Neuronal stem cell (in vitro differentiated cells): Measurements from ENCODE around the gene MAGI1.

Experiments
- DNase-seq: peaks from one replicate; pipeline ENCODE4 v3.0.0-alpha.2; 2013; ENCODE audit warnings: low spot score
- H2AFZ ChIP-seq: one replicate; pipeline ENCODE4 v1.6.1; 2013; ENCODE audit warnings: mild to moderate bottlenecking, low read length, inconsistent platforms
- H2AK5ac ChIP-seq: 2 replicates; pipeline ENCODE4 v1.6.1; 2013; ENCODE audit warnings: low read depth, mild to moderate bottlenecking, inconsistent platforms, low read length, moderate library complexity, mixed read lengths
- H2BK120ac ChIP-seq: 2 replicates; pipeline ENCODE4 v1.6.1; 2013; ENCODE audit warnings: low read depth, mild to moderate bottlenecking, inconsistent platforms, low read length, moderate library complexity, mixed read lengths
- H2BK12ac ChIP-seq: one replicate; pipeline ENCODE4 v1.6.1; 2013; ENCODE audit warnings: low read length, inconsistent platforms
- H2BK15ac ChIP-seq: 2 replicates; pipeline ENCODE4 v1.6.1; 2013; ENCODE audit warnings: mild to moderate bottlenecking, low read length, inconsistent platforms, mixed read lengths
- H2BK5ac ChIP-seq: one replicate; pipeline ENCODE4 v1.6.1; 2013; ENCODE audit warnings: inconsistent platforms, mild to moderate bottlenecking, low read length, moderate library complexity
- H3K14ac ChIP-seq: one replicate; pipeline ENCODE4 v1.6.1; 2013; ENCODE audit warnings: low read length, inconsistent platforms
- H3K18ac ChIP-seq: 2 replicates; pipeline ENCODE4 v1.6.1; 2013; ENCODE audit warnings: low read length, inconsistent platforms
- H3K23ac ChIP-seq: 2 replicates; pipeline ENCODE4 v1.6.1; 2013; ENCODE audit warnings: low read depth, mild to moderate bottlenecking, mixed read lengths, low read length, inconsistent platforms; ENCODE audit not compliant: poor library complexity
- H3K27ac ChIP-seq: replicated peaks from 3 replicates; pipeline ENCODE4 v1.5.1; 2013; ENCODE audit warnings: low read length, inconsistent platforms
- H3K27me3 ChIP-seq, 3 experiments: 2 replicates each; pipeline ENCODE4 v1.6.1; 2013; ENCODE audit warnings: low read length in 3 of 3, mild to moderate bottlenecking in 2 of 3, inconsistent platforms in 1 of 3, low read depth in 1 of 3, mixed read lengths in 1 of 3, moderate library complexity in 1 of 3; ENCODE audit not compliant: control insufficient read depth in 3 of 3, insufficient read depth in 3 of 3
- H3K36me3 ChIP-seq, 2 donors: replicated peaks in 1 of 2; 2 replicates each; pipeline ENCODE4 v1.6.1; 2013; ENCODE audit warnings: low read length in 2 of 2; ENCODE audit not compliant: control insufficient read depth in 2 of 2, insufficient read depth in 2 of 2
- H3K4ac ChIP-seq: 2 replicates; pipeline ENCODE4 v1.6.1; 2013; ENCODE audit warnings: inconsistent platforms, mild to moderate bottlenecking, low read length, moderate library complexity
- H3K4me1 ChIP-seq, 2 donors: 1 replicate in 1 of 2; 2 replicates in 1 of 2; pipeline ENCODE4 v1.6.1; 2013; ENCODE audit warnings: low read length in 2 of 2, low read depth in 1 of 2; ENCODE audit not compliant: control insufficient read depth in 2 of 2, insufficient read depth in 1 of 2
- H3K4me2 ChIP-seq: one replicate; pipeline ENCODE4 v1.6.1; 2013; ENCODE audit warnings: mild to moderate bottlenecking, low read length, inconsistent platforms; ENCODE audit not compliant: insufficient read depth, poor library complexity, severe bottlenecking
- H3K4me3 ChIP-seq, 2 donors: 2 replicates each; pipeline ENCODE4 v1.5.1; 2013; ENCODE audit warnings: low read length in 2 of 2, mild to moderate bottlenecking in 2 of 2, inconsistent platforms in 1 of 2, moderate library complexity in 1 of 2
- H3K79me1 ChIP-seq: one replicate; pipeline ENCODE4 v1.6.1; 2013; ENCODE audit warnings: low read depth, mild to moderate bottlenecking, inconsistent platforms, low read length, moderate library complexity
- H3K9ac ChIP-seq: one replicate; pipeline ENCODE4 v1.6.1; 2013; ENCODE audit warnings: mild to moderate bottlenecking, low read depth, low read length, inconsistent platforms; ENCODE audit not compliant: poor library complexity
- H3K9me3 ChIP-seq, 2 donors: replicated peaks in 1 of 2; 2 replicates each; pipeline versions ENCODE3 to v1.6.1; 2013; ENCODE audit warnings: low read length in 2 of 2, mild to moderate bottlenecking in 2 of 2, inconsistent platforms in 1 of 2, low read depth in 1 of 2, mixed read lengths in 1 of 2, moderate library complexity in 1 of 2; ENCODE audit not compliant: control insufficient read depth in 2 of 2, insufficient read depth in 1 of 2
- H4K8ac ChIP-seq: one replicate; pipeline ENCODE4 v1.6.1; 2013; ENCODE audit warnings: low read depth, mild to moderate bottlenecking, inconsistent platforms, low read length, moderate library complexity
- H4K91ac ChIP-seq: one replicate; pipeline ENCODE4 v1.6.1; 2013; ENCODE audit warnings: low read length, low read depth, mild to moderate bottlenecking, inconsistent platforms; ENCODE audit not compliant: poor library complexity
- WGBS, 2 donors: extraction: QIAGEN DNeasy Blood & Tissue Kit; methylation state at CpG; one replicate each; pipeline ENCODE4 v1.1.7; 2013; ENCODE audit warnings: missing lambda C conversion rate in 2 of 2, mixed read lengths in 1 of 2; ENCODE audit not compliant: insufficient read length in 2 of 2, insufficient replicate concordance in 1 of 2; ENCODE audit errors: extremely low coverage in 2 of 2; 5-methylcytosine and 5-hydroxymethylcytosine counted together

Gene MAGI1

DNA sequence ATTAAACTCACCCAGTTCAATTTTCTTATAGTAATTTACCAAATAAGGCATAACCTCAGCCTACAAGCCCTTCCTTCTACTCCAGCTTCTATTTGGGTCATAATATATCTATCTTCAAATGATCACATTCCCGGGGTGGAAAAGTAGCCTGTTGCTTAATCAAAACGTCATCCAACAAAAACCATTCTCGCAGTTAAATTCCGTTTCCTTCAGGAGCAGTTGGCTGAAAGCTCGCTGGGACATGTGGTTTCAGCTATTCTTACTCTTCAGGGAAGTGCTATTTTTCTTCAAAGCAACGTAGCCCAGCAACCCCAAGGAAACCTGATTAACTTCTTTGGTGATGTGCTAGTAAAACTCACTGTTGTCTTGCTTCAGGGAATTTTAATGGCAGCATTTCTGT, 59.6 kb downstream of the MAGI1 start:
- no peak overlapping the region for H3K9ac ChIP-seq
- H3K4me1 ChIP-seq, result peaks cover 2 to 4% of the 10 kb centered on the region in 2 donors
- no peak overlapping the region for H3K27ac ChIP-seq
- H3K4me3 ChIP-seq, result no peak overlapping the region
- H2BK5ac ChIP-seq, result no peak overlapping the region
- no peak overlapping the region for H3K14ac ChIP-seq
- peaks cover 3 to 4% of the 10 kb centered on the region in 2 donors for H3K9me3 ChIP-seq
- H2BK12ac ChIP-seq, result no peak overlapping the region
- DNase-seq, result no peak
- H2AK5ac ChIP-seq, result no peak overlapping the region
- H2BK15ac ChIP-seq, result no peak overlapping the region
- no peak overlapping the region for H3K18ac ChIP-seq
- H3K4ac ChIP-seq, result no peak overlapping the region
- no peaks in the 10 kb centered on the region for H3K36me3 ChIP-seq
- no CpG with 5 or more reads among the region's 6 CpGs for WGBS, 2 donors
- no peaks in the 10 kb centered on the region for H3K27me3 ChIP-seq
- no peak overlapping the region for H2BK120ac ChIP-seq
- no peak overlapping the region for H2AFZ ChIP-seq
- H3K79me1 ChIP-seq, result no peaks in the 10 kb centered on the region
- H3K4me2 ChIP-seq, result no peak overlapping the region
- no peak overlapping the region for H3K23ac ChIP-seq
- no peak overlapping the region for H4K8ac ChIP-seq
- no peak overlapping the region for H4K91ac ChIP-seq

DNA sequence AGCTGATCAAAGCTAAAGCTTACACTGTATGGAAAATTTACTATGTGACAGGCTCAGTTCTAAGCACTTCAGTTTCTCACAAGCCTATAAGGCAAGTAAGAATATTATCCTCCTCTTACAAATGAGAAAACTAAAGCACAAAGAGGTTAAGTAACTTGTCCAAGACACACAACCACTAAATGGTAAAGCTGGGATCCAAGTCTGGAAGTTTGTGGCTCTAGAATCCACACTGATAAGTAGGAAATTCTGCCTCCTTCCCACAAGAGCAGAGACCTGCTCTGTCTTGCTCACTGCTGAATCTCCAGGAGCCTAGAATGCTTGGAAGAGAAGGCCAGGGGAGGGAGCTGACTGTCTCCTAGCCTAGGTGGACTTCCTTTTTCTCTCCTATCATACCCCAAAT, 60.6 kb downstream of the MAGI1 start:
- H3K9ac ChIP-seq, result no peak overlapping the region
- no peak overlapping the region for H3K18ac ChIP-seq
- no peak overlapping the region for H2BK12ac ChIP-seq
- no peak overlapping the region for H2AFZ ChIP-seq
- no peaks in the 10 kb centered on the region for H3K36me3 ChIP-seq
- H3K27me3 ChIP-seq, result no peaks in the 10 kb centered on the region
- no peak for DNase-seq
- H3K27ac ChIP-seq, result no peak overlapping the region
- H2AK5ac ChIP-seq, result no peak overlapping the region
- H3K9me3 ChIP-seq, result peaks cover 3 to 4% of the 10 kb centered on the region in 2 donors
- no peaks in the 10 kb centered on the region for H3K79me1 ChIP-seq
- H2BK15ac ChIP-seq, result no peak overlapping the region
- no peak overlapping the region for H2BK120ac ChIP-seq
- no peak overlapping the region for H3K4me3 ChIP-seq
- peaks cover 2 to 4% of the 10 kb centered on the region in 2 donors for H3K4me1 ChIP-seq
- H2BK5ac ChIP-seq, result no peak overlapping the region
- H3K4me2 ChIP-seq, result no peak overlapping the region
- no peak overlapping the region for H4K91ac ChIP-seq
- H3K14ac ChIP-seq, result no peak overlapping the region
- H4K8ac ChIP-seq, result no peak overlapping the region
- H3K4ac ChIP-seq, result no peak overlapping the region
- no peak overlapping the region for H3K23ac ChIP-seq

DNA sequence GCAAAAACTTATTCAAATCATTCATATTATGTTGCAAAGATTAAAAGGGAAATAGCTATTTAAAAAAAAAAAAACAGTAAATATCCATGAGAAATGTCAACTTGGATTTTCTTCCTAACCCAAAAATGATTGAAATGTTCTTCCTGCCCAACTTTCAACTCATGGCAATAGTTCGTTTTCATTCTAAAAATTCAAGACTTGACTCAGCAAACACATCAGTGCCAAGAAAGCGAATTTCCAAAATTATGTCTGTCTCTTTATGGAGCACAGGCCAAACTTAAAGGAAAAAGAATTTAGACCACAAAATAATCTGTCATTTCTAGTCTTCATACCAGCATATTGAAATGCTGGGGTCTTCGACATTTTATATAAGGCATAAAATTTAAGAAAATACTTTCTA, 63.7 kb downstream of the MAGI1 start:
- no peak overlapping the region for H2AFZ ChIP-seq
- no CpG with 5 or more reads among the region's 3 CpGs for WGBS, 2 donors
- no peak overlapping the region for H3K27ac ChIP-seq
- no peak overlapping the region for H3K18ac ChIP-seq
- H2BK15ac ChIP-seq, result no peak overlapping the region
- no peak overlapping the region for H3K9ac ChIP-seq
- no peak overlapping the region for H3K14ac ChIP-seq
- no peak for DNase-seq
- no peak overlapping the region for H3K4me2 ChIP-seq
- H4K8ac ChIP-seq, result no peak overlapping the region
- H3K79me1 ChIP-seq, result no peaks in the 10 kb centered on the region
- H3K9me3 ChIP-seq, result peaks cover 3 to 4% of the 10 kb centered on the region in 2 donors
- H3K4me3 ChIP-seq, result no peak overlapping the region
- H3K23ac ChIP-seq, result no peak overlapping the region
- H3K4me1 ChIP-seq, result peaks cover 2 to 4% of the 10 kb centered on the region in 2 donors
- no peak overlapping the region for H2BK5ac ChIP-seq
- no peak overlapping the region for H2BK12ac ChIP-seq
- H3K27me3 ChIP-seq, result no peaks in the 10 kb centered on the region
- no peaks in the 10 kb centered on the region for H3K36me3 ChIP-seq
- no peak overlapping the region for H2BK120ac ChIP-seq
- H4K91ac ChIP-seq, result no peak overlapping the region
- H2AK5ac ChIP-seq, result no peak overlapping the region
- no peak overlapping the region for H3K4ac ChIP-seq

DNA sequence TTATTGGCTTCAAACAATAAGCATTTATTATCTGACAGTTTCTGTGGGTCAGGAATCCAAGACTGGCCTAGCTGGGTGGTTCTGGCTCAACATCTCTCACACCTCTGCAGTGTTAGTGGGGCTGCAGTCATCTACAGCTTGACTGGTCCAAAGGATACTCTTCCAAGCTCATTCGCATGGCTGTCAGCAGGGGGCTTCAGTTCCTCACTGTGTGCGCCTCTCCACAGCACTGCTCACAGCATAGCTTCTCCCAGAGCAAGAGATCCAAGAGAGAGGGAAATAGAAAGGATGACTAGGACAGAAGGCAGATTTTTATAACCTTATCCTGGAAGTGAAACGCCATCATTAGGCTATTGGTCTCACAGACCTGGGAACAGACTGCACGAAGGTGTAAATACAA, 64.2 kb downstream of the MAGI1 start:
- H2AFZ ChIP-seq, result no peak overlapping the region
- H4K91ac ChIP-seq, result no peak overlapping the region
- H3K9ac ChIP-seq, result no peak overlapping the region
- H3K14ac ChIP-seq, result no peak overlapping the region
- H3K79me1 ChIP-seq, result no peaks in the 10 kb centered on the region
- H2AK5ac ChIP-seq, result no peak overlapping the region
- H3K4me2 ChIP-seq, result no peak overlapping the region
- H3K4ac ChIP-seq, result no peak overlapping the region
- no peak overlapping the region for H2BK12ac ChIP-seq
- no peak overlapping the region for H4K8ac ChIP-seq
- WGBS, 2 donors, result no CpG with 5 or more reads among the region's 4 CpGs
- no peak overlapping the region for H2BK120ac ChIP-seq
- H3K9me3 ChIP-seq, result peaks cover 3 to 4% of the 10 kb centered on the region in 2 donors
- H3K4me3 ChIP-seq, result peak overlapping the region in 1 of 2 donors; percentile 59
- H3K27me3 ChIP-seq, result no peaks in the 10 kb centered on the region
- no peak overlapping the region for H2BK15ac ChIP-seq
- H3K36me3 ChIP-seq, result no peaks in the 10 kb centered on the region
- H2BK5ac ChIP-seq, result no peak overlapping the region
- H3K27ac ChIP-seq, result no peak overlapping the region
- H3K23ac ChIP-seq, result no peak overlapping the region
- DNase-seq, result no peak
- H3K4me1 ChIP-seq, result peaks cover under 1 to 4% of the 10 kb centered on the region in 2 donors
- H3K18ac ChIP-seq, result no peak overlapping the region
